Stimulated activated CD4-positive, alpha-beta T cell treated with anti-CD3 and anti-CD28 coated beads, TNF-alpha, amount 100 ng/mL, for 4 hours (primary cell): Measurements from ENCODE around the gene SMDT1.
"Not testable (repeated sequence)": the region's sequence is repeated elsewhere in the genome, so short reads cannot be mapped to it uniquely, and the experiment has no call there.

ENCODE experiments used
- DNase-seq, 3 experiments: peaks; one replicate each; pipeline ENCODE4 v3.0.0-alpha.2; 2020; ENCODE audit warnings: low read depth in 3 of 3

Gene SMDT1

DNA sequence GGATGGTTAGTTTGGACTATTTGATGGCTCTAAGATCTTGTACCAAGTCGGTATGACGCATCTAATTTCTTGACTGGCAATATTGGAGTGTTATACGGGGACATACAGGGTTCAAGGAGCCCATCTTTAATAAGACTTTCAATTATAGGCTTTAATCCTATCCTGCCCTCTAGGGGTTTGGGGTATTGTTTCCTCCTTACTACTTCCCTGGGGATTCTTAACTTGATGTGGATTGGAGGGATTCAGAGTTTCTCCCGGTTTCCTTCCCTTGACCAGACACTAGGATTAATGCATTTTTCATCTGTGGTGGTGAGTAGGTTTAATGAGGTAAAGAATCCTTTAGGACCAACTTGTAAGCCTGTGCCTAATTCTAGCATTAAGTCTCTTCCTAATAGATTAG, 32.3 kb downstream of the SMDT1 start:
- no peak for DNase-seq

DNA sequence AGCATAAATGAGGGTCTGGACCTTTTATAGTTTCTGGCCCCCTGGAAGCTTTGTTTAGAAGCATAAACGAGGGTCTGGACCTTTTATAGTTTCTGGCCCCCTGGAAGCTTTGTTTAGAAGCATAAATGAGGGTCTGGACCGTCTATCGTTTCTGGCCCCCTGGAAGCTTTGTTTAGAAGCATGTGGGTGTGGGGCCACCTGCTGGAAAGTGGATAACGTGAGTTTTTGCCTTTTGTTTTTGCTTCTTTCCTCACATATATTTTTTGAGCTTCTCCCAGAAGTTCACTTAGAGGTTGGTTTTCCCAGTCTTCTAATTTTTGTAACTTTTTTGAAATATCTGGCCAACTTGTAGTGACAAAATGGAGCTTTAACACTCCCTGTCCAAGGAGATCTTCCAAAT, 33.3 kb downstream of the SMDT1 start:
- not testable (repeated sequence) for DNase-seq

DNA sequence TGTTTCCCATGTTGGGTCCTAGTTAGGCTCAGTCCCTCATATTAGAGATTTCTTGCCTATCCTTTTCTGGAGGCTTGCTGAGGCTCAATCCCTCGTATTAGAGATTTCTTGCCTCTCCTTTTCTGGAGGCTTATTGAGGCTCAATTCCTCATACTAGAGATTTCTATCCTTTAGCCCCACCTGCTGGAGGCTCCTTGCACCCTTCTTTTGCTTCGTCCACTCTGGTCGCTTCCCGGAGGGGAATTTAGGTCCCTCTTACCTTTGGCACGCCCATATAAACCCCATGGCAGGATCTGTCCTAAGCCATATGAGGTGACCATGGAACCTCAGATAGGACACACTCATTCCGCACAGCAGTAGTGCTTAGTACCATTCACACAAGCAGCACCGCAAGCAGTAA, 35.2 kb downstream of the SMDT1 start:
- no peak for DNase-seq

- DNase-seq: not testable (repeated sequence)
These were observed 35.9 kb downstream of the SMDT1 start for GRCh38 chr22:42115420-42115830.

- no peak for DNase-seq
These were observed 37.4 kb downstream of the SMDT1 start for GRCh38 chr22:42116848-42117424.

DNA sequence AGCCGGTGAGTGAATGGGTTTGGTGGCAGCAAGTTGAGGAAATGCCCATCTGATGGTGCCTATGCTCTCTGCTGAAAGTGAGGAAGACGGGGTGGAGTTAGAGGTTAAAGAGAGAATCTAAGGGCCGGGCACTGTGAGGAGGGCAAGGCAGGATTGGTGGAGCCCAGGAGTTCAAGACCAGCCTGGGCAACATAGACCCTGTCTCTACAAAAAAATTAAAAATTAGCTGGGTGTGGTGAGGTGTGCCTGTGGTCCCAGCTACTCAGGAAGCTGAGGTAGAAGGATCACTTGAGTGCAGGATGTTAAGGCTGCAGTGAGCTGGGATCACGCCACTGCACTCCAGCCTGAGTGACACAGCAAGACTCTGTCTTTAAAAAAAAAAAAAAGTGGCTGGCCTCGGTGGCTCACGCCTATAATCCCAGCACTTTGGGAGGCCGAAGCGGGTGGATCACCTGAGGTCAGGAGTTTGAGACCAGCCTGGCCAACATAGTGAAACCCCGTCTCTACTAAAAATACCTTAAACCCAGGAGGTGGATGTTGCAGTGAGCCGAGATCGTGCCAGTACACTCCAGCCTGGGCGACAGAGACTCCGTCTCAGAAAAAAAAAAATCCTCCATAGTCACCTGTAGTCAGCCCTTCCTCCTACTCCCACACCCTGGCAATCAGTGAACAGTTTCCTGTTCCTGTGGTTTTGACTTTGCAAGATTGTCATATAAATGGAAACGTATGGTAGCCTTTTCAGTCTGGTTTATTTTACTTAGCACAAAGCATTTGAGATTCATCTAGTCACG, 40.9 kb downstream of the SMDT1 start:
- DNase-seq: peak in 2 of 3 experiments; percentile 18 to 29

GRCh38 chr22:42123529-42123928, 44.0 kb downstream of the SMDT1 start:
- not testable (repeated sequence) for DNase-seq

DNA sequence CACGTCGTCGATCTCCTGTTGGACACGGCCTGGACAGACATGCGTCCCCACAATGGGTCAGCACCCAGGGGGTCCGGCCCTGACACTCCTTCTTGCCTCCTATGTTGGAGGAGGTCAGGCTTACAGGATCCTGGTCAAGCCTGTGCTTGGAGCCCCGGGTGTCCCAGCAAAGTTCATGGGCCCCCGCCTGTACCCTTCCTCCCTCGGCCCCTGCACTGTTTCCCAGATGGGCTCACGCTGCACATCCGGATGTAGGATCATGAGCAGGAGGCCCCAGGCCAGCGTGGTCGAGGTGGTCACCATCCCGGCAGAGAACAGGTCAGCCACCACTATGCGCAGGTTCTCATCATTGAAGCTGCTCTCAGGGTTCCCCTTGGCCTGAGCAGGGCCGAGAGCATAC, 48.1 kb downstream of the SMDT1 start:
- DNase-seq: no peak

GRCh38 chr22:42128007-42128406, 48.5 kb downstream of the SMDT1 start:
- DNase-seq: not testable (repeated sequence)

DNA sequence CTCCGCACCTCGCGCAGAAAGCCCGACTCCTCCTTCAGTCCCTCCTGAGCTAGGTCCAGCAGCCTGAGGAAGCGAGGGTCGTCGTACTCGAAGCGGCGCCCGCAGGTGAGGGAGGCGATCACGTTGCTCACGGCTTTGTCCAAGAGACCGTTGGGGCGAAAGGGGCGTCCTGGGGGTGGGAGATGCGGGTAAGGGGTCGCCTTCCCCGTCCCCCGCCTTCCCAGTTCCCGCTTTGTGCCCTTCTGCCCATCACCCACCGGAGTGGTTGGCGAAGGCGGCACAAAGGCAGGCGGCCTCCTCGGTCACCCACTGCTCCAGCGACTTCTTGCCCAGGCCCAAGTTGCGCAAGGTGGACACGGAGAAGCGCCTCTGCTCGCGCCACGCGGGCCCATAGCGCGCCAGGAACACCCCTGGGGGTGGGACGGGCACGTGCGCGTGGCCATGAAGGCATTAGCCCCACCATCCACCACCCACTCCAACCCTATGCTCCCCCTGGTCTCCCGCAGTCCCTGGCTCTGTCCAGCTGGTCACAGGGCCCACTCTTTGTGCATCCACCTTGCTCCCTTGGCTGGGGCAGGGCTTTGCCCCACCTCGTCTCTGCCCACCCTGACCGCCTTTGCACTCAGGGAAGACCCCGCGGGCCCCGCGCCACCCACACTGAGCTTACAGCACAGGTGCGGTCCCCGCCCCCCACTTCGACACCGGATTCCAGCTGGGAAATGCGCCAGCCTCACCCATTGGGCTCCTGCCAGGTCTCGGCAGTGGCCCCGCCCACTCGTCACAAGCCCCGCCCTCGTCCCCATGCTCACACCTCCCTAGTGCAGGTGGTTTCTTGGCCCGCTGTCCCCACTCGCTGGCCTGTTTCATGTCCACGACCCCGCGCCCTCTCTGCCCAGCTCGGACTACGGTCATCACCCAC, 49.5 kb downstream of the SMDT1 start:
- DNase-seq: not testable (repeated sequence)

GRCh38 chr22:42130182-42130581, 50.7 kb downstream of the SMDT1 start:
- not testable (repeated sequence) for DNase-seq

- not testable (repeated sequence) for DNase-seq
These were observed 51.3 kb downstream of the SMDT1 start, which contains the start of gene CYP2D6 for GRCh38 chr22:42130639-42131431. CYP2D6 (minus strand) TSS chr22:42130810; CDS start chr22:42130791, 19 bp downstream.

DNA sequence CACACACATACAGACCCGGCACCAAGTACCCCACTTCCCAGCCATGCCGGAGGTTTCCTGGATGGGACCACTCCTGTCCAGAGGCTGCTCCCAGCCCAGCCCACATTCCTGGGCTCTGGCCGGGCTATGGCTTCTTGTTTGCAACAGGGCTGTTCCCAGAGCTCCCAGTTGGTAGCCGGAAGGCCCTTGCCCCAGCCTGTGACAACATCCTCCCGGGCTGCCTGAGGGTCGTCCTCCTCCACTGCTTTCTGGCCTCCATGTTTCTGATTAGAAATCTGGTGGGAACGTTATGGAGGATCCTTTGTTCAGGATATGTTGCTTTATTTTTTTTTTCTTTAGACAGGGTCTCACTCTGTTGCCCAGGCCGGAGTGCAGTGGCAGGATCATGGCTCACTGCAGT, 52.1 kb downstream of the SMDT1 start:
- DNase-seq: no peak

GRCh38 chr22:42132457-42132856, 53.0 kb downstream of the SMDT1 start:
- DNase-seq: no peak
